Activated CD4-positive, alpha-beta T cell treated with anti-CD3 and anti-CD28 coated beads, Interleukin-2, amount 10 ng/mL, durations not matched to agents 24 days and 14 days (primary cell): ENCODE data around the gene MEST. TPM values are rescaled to one million over a fixed set of nuclear protein-coding genes. Genes with fewer than 3 reads are reported as not detected.
"Not testable (repeated sequence)": the region's sequence is repeated elsewhere in the genome, so short reads cannot be mapped to it uniquely, and the experiment has no call there.

Experiments used
- DNase-seq: peaks from one replicate; pipeline ENCODE4 v3.0.0; 2022
- H3K27ac Mint-ChIP-seq: one replicate; pipeline ENCODE4 v1.8.0; 2022; ENCODE audit warnings: mild to moderate bottlenecking, mixed read lengths
- H3K27me3 Mint-ChIP-seq: one replicate; pipeline ENCODE4 v1.8.0; 2022; ENCODE audit warnings: mixed read lengths
- H3K36me3 Mint-ChIP-seq: one replicate; pipeline ENCODE4 v1.8.0; 2022; ENCODE audit warnings: low read depth, mild to moderate bottlenecking, mixed read lengths
- H3K4me1 Mint-ChIP-seq: one replicate; pipeline ENCODE4 v1.8.0; 2021; ENCODE audit warnings: mixed read lengths
- H3K4me3 Mint-ChIP-seq: one replicate; pipeline ENCODE4 v1.8.0; 2022; ENCODE audit warnings: mild to moderate bottlenecking, moderate library complexity, mixed read lengths
- H3K9me3 Mint-ChIP-seq: one replicate; pipeline ENCODE4 v1.8.0; 2021; ENCODE audit warnings: mixed read lengths
- intact Hi-C: fragments of 100-400 bp; cut with micrococcal nuclease; formaldehyde crosslinking; loops from one replicate; pipeline ENCODE4 v1.15.1; 2023
- total RNA-seq: library from RNA; stranded (reverse); gene quantifications from 2 replicates; pipeline ENCODE4 v1.2.3, GENCODE V29; 2022

Gene MEST
- total RNA-seq, 1 donor from 2014 or later = 4.1 TPM

DNA sequence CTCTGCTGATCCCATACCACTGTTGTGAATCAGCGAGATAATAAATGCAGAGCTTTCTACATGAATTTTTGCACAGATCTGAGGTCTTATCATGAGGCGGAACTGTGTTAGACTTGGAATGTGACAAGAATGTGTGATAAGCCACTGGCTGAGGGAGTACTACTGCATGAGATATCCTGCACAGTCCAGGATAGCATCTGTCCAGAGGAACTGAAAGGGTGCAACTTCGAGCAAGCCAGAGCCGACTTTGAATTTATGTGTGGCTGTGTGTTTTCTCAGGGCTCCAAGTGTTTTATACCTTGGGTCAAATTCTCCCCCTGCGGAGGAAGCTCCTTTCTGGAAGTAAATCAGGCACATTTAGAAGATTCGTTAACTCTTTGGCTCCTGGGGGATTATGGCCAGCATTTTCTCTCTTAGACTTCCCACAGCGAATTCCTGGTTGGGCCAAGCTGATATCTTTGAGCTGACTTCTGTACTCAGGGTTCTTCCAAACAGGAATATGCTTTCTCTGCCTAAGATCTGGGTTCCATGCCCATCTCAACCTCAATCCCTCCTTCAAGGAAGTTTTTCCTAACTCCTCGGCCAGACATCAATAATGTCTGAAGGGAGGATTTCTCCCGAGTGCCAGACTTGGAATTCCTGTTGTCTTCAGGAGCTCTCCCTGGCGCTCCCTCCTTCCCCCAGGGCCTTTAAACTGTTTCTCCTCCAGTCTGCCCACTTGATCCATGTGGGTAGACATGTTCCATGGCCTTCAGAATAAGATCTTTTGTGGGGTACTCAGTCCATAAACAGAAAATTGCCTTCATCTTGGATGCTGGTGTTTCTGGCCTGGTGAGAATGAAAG, 2.5 kb upstream of the MEST start:
- H3K27ac Mint-ChIP-seq = no peak overlapping the region
- H3K4me3 Mint-ChIP-seq = no peak overlapping the region
- peaks cover 5% of the 10 kb centered on the region for H3K36me3 Mint-ChIP-seq
- DNase-seq = no peak
- no peaks in the 10 kb centered on the region for H3K9me3 Mint-ChIP-seq
- intact Hi-C loops = loop anchor here (5.0 to 10.0 kb wide), 2 partner anchors 215 to 243 kb away; partner anchors contain the start of gene KLF14
- H3K4me1 Mint-ChIP-seq = peaks cover 26% of the 10 kb centered on the region
- H3K27me3 Mint-ChIP-seq = peaks cover 77% of the 10 kb centered on the region

DNA sequence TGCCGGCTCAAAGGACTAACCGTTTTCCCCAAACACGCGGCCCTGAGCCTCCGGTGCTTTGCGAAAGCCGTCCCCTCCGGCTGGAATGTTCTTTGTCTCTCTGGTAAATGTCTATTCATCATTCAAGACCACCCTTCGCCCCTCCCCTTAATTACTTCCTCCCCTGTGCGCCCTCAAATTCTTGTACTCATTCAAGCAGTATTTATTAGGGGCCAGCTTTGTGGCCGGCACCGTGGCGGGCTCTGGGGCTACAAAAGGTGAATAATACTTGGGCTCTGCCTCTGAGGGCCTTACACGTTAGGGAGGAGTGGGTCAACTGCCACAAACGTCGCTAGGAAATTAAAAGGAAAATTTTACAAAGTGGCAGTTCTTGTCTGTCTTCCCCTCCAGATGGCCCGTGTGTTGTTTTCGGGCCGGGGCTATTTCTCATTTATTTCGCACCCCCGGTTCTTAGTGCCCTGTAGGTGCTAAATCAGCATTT, 1.5 kb upstream of the MEST start:
- peaks cover 5% of the 10 kb centered on the region for H3K36me3 Mint-ChIP-seq
- H3K27ac Mint-ChIP-seq = no peak overlapping the region
- DNase-seq = no peak
- H3K4me1 Mint-ChIP-seq = peaks cover 20% of the 10 kb centered on the region
- H3K4me3 Mint-ChIP-seq = no peak overlapping the region
- no peaks in the 10 kb centered on the region for H3K9me3 Mint-ChIP-seq
- peaks cover 77% of the 10 kb centered on the region for H3K27me3 Mint-ChIP-seq
- intact Hi-C loops = loop anchor here (5.0 kb wide), 2 partner anchors 248 to 708 kb away; no protein-coding TSS in a partner anchor

DNA sequence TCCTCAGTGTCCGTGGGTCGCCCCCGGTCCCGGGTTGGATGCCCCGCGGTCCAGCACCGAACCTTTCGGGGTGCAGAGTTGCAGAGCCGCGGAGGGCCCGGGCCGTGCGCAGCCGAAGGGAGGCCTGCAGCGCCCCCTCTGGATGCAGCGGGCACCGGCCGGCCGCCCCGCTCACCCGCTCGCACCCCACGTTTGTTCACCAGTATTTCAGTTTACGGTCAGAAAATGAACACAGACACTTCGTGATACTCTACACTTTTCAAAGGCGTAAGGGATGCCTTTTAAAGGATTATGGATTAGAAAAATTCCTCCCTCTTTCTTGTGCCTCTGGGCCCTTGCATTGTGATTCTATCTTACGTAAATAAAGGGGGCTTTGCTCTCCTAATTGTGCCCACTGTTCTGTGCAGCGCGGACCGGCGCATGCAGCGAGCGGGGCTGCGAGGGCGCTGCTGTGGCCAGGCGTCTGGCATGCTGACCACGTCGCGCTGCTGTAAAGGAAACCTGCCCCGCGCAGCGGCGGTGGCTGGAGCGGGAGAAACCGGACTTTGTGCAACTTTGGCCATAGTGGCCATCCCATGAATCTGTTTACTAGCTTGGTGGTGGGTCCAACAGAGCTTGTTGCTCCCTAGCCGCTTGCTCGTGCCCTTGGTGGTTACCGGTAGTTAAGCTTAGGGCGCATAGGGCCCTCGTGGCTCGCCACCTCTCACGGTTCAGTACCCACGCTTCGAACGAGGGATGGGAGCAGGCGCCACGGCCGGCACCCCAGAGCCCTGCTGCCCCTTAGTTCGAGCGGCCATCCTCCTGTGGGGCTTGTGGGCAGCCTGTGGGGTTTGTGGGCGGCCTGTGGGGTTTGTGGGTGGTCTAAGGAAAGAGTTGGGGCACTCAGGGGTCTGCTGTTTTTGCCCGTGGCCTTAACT, 739 bp upstream of the MEST start:
- H3K9me3 Mint-ChIP-seq = no peaks in the 10 kb centered on the region
- H3K27me3 Mint-ChIP-seq = peaks cover 73% of the 10 kb centered on the region
- H3K4me3 Mint-ChIP-seq = peak overlapping the region; percentile 67
- peaks cover 15% of the 10 kb centered on the region for H3K4me1 Mint-ChIP-seq
- intact Hi-C loops = loop anchor here (5.0 kb wide), 2 partner anchors 249 to 709 kb away; no protein-coding TSS in a partner anchor
- peaks cover 5% of the 10 kb centered on the region for H3K36me3 Mint-ChIP-seq
- no peak overlapping the region for H3K27ac Mint-ChIP-seq
- DNase-seq = peak; percentile 76

DNA sequence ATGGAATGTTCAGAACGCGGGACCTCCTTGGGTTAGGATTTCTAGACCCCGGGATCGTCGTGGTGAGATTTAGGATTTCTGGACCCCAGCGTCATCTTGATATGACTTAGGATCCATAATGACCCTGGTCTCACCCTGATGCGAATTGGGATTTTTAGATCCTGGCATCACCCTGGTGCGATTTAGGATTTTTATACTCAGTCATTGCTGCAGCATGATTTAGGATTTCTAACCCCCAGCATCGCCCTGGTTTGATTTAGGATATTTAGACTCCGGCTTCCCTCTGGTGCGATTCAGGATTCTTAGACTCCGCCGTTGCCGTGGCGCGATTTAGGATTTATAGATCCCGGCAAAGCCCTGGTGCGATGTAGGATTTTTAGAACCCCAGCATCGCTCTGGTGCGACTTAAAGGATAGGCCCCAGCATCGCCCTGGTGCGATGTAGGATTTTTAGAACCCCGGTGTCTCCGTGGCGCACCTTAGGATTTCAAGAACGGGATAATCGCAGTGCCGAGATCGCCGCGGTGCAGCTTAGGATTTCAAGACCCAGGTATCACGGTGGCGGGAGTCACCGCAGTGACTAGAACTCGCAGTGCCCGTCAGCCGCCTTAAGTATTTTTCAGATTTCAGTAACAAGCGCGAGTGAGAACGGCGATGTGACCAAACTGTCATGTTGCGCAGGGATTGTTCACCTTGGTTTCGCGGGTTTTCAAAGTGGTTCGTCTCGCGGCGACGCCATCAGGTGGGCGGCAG, 814 bp downstream of the MEST start:
- Mint-ChIP-seq H3K27me3 (peaks cover 62% of the 10 kb centered on the region), H3K27ac (no peak overlapping the region), H3K36me3 (peaks cover 5% of the 10 kb centered on the region), H3K9me3 (no peaks in the 10 kb centered on the region), H3K4me3 (peak overlapping the region; percentile 45), H3K4me1 (peaks cover 7% of the 10 kb centered on the region)
- DNase-seq = no peak
- intact Hi-C loops = loop anchor here (5.0 kb wide), 2 partner anchors 250 to 710 kb away; no protein-coding TSS in a partner anchor

DNA sequence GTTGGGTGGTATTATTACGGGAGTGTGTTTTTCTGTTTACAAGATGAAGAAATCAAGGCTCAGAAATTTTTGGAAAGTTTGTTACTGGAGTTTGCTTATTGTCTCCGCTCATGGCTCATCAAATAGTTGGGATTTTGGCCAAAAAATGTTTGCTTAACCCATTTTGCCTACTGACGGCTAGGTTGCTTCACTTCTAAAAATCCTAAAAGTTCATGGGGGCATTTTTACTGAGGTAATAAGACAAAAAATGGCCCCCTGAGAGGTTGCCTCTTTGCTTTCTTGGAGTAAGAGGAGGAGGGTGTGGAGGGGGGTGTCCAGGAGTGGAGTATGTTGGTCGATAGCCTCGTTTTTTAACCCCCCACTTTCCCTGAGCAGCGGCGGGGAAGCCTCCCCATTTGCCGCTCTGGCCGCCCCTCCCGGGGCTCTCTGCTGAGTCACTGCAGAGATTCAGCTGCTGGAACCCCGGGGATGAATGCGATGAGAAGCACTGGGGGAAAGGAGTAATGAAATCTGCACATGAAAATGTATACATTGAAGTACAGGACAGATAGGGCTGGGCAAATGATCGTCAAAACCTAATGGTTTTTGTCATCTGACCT, 1.5 kb downstream of the MEST start:
- H3K4me1 Mint-ChIP-seq = peaks cover 7% of the 10 kb centered on the region
- DNase-seq = no peak
- H3K27ac Mint-ChIP-seq = no peak overlapping the region
- H3K27me3 Mint-ChIP-seq = peaks cover 57% of the 10 kb centered on the region
- H3K36me3 Mint-ChIP-seq = peaks cover 5% of the 10 kb centered on the region
- no peaks in the 10 kb centered on the region for H3K9me3 Mint-ChIP-seq
- no peak overlapping the region for H3K4me3 Mint-ChIP-seq
- intact Hi-C loops = loop anchor here (5.0 kb wide), 2 partner anchors 251 to 711 kb away; no protein-coding TSS in a partner anchor

DNA sequence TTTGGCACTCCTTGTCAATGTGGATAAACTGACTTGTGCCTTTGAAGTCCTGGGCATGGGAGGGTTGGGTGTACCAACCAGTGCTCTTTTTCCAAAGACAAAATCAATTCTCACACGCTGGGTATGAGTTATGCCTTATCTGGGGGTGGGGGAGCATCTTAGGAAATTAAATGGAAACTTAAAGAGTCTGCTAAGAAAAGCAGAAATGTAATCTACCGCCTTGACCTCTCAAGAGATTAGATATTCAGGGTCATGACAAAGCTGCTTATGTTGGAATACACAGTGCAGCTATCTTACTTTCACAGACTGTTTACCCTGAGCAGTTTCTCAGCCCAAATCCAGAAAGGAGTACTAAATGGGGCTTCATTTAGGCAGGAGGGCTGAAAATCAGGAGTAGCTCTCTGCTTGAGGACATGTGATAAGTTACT, 2.6 kb downstream of the MEST start:
- H3K4me1 Mint-ChIP-seq = peaks cover 7% of the 10 kb centered on the region
- H3K27ac Mint-ChIP-seq = no peak overlapping the region
- no peaks in the 10 kb centered on the region for H3K9me3 Mint-ChIP-seq
- intact Hi-C loops = loop anchor here (5.0 kb wide), 2 partner anchors 252 to 712 kb away; no protein-coding TSS in a partner anchor
- H3K27me3 Mint-ChIP-seq = peaks cover 47% of the 10 kb centered on the region
- H3K4me3 Mint-ChIP-seq = no peak overlapping the region
- peaks cover 5% of the 10 kb centered on the region for H3K36me3 Mint-ChIP-seq
- no peak for DNase-seq

DNA sequence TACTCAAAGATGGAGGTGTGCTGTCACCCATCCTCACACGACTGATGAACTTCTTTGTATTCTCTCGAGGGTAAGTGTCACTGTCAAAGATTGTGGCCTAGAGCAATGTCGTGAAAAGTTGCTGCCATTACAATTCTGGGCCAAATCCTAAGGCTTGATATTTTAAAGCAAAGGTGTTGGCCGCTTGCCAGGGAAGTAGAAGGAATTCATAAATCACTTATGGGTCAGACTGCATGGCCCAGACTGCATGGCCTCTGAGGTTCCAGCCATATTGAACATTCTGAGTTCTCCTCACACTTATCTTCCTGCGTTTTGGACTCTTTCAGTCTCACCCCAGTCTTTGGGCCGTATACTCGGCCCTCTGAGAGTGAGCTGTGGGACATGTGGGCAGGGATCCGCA, 8.6 kb downstream of the MEST start:
- no peak overlapping the region for H3K27ac Mint-ChIP-seq
- peaks cover under 1% of the 10 kb centered on the region for H3K27me3 Mint-ChIP-seq
- no peak for DNase-seq
- no peak overlapping the region for H3K4me3 Mint-ChIP-seq
- no peaks in the 10 kb centered on the region for H3K4me1 Mint-ChIP-seq
- no peaks in the 10 kb centered on the region for H3K36me3 Mint-ChIP-seq
- intact Hi-C loops = no loop called here
- no peaks in the 10 kb centered on the region for H3K9me3 Mint-ChIP-seq

DNA sequence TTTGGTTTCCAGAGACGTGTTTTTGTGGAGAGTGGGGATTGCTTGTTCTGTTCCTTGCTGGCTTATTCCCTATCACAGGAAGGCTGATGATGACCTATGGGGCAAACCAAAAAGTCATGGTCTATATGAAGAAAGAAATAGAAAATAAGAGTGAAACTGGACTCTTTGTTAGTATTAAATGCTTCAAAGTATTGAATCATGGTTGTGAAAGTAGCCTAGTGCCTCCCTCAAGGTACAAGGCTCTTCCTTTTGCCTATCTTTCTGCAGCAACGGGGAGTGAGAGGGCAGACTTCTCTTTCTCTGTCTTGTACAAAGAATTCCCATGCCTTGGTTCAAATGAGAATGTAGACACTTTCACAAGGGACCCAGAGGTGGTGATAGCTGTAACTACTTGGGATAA, 9.0 kb downstream of the MEST start:
- H3K4me1 Mint-ChIP-seq = no peaks in the 10 kb centered on the region
- no peaks in the 10 kb centered on the region for H3K36me3 Mint-ChIP-seq
- intact Hi-C loops = no loop called here
- DNase-seq = no peak
- no peaks in the 10 kb centered on the region for H3K9me3 Mint-ChIP-seq
- no peak overlapping the region for H3K4me3 Mint-ChIP-seq
- H3K27me3 Mint-ChIP-seq = no peaks in the 10 kb centered on the region
- H3K27ac Mint-ChIP-seq = no peak overlapping the region

DNA sequence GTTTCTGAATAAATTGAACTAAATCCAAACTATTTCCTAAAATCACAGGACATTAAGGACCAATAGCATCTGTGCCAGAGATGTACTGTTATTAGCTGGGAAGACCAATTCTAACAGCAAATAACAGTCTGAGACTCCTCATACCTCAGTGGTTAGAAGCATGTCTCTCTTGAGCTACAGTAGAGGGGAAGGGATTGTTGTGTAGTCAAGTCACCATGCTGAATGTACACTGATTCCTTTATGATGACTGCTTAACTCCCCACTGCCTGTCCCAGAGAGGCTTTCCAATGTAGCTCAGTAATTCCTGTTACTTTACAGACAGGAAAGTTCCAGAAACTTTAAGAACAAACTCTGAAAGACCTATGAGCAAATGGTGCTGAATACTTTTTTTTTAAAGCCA, 13.9 kb downstream of the MEST start:
- no peak overlapping the region for H3K27ac Mint-ChIP-seq
- H3K27me3 Mint-ChIP-seq = no peaks in the 10 kb centered on the region
- no peak overlapping the region for H3K4me3 Mint-ChIP-seq
- intact Hi-C loops = no loop called here
- no peak for DNase-seq
- no peaks in the 10 kb centered on the region for H3K4me1 Mint-ChIP-seq
- peaks cover 4% of the 10 kb centered on the region for H3K36me3 Mint-ChIP-seq
- H3K9me3 Mint-ChIP-seq = no peaks in the 10 kb centered on the region

DNA sequence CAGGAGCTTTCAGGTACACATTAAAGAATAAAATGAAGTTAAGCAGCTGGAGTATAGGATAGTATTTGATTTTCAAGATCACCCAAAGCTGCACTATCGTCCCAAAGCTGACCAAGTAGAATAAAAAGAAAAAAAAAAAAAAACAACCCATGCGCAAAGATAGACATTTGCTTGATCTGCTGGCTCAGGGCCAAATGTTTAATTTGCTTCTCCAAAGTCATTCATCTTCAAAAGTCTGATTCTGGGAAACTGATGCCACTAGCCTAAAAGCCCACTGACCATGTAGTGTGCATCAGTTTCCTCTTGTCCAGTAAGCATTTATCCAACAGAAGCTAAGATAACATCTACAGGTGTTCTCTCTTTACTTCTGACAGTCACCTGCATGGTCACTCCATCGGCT, 14.5 kb downstream of the MEST start:
- Mint-ChIP-seq H3K36me3 (peaks cover 4% of the 10 kb centered on the region), H3K4me1 (no peaks in the 10 kb centered on the region), H3K4me3 (no peak overlapping the region), H3K9me3 (no peaks in the 10 kb centered on the region), H3K27ac (no peak overlapping the region), H3K27me3 (no peaks in the 10 kb centered on the region)
- DNase-seq = no peak
- intact Hi-C loops = no loop called here

DNA sequence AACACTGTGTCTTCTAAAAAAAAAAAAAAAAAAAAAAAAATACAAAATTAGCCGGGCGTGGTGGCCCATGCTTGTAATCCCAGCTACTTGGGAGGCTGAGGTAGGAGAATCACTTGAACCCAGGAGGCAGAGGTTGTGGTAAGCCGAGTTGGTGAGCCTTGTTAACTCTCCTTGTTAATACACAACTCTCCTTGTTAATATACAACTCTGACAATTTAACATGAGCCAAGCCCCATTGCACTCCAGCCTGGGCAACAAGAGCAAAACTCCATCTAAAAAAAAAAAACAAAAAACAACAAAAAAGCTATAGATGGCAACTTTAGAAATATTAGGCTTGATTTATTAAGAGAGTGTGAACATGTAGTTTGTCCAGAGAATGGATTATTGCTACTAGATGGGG, 20.2 kb downstream of the MEST start:
- not testable (repeated sequence) for H3K4me1 Mint-ChIP-seq

DNA sequence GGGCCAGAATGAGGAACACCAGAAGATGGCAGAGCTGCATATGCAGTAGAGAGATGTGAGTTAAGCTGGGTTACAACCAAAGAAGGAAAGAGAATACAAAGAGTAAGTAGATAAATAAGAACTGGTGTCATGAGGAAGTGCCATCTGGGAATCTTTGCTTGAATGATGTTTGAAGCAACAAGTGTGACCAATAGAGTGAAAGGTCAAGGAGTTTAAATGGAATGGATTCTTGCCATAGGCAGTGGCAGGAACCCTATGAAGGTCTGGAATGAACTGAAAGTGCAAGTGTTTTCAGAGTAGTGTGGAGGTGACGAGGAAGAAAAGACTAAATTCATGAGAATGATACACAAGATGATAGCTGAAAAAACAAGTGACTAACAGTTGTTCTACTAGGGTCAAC, 21.6 kb downstream of the MEST start:
- Mint-ChIP-seq H3K4me3 (no peak overlapping the region), H3K27ac (no peak overlapping the region), H3K9me3 (no peaks in the 10 kb centered on the region), H3K36me3 (no peaks in the 10 kb centered on the region), H3K4me1 (no peaks in the 10 kb centered on the region), H3K27me3 (no peaks in the 10 kb centered on the region)
- intact Hi-C loops = no loop called here
- no peak for DNase-seq

More for the DNA sequence above, 20.2 kb downstream of the MEST start:
- H3K27me3 Mint-ChIP-seq, H3K4me3 Mint-ChIP-seq, DNase-seq, H3K36me3 Mint-ChIP-seq, intact Hi-C loops, H3K27ac Mint-ChIP-seq, H3K9me3 Mint-ChIP-seq: not testable (repeated sequence)
